ENCODE measurements around the gene CHEK1. TPM values are rescaled to one million over a fixed set of nuclear protein-coding genes. Genes with fewer than 3 reads are reported as not detected.

The CHEK1 gene
- total and polyA plus RNA-seq, 9 of the 15 experiments (the other 6 are each of a cell fraction or from before 2014, with no cell fraction given), result 62.6 to 108 (median 87.5) TPM

- TF ChIP-seq BRF1 (IDR thresholded peaks at IDR 0.05; ENCODE audit: borderline replicate concordance, extremely low read depth, insufficient read length) (no peak), HDAC3 (IDR thresholded peaks at IDR 0.05; ENCODE audit: borderline replicate concordance, partially characterized antibody) (no peak), SPI1 (IDR thresholded peaks at IDR 0.05; ENCODE audit: borderline replicate concordance, low read depth, low read length) (no peak), RAD21 (CRISPR knock-in tag; conservative IDR thresholded peaks at IDR 0.05 in 1 of 2, IDR thresholded peaks at IDR 0.05 in 1 of 2) (0 out of 4 replicates have a peak, but pooled peaks of 1 of the 2 experiments have one; percentile 9), ZNF436 (CRISPR knock-in tag; IDR thresholded peaks at IDR 0.05) (no peak), ELF1 (tag; IDR thresholded peaks at IDR 0.05) (no peak), ZNF77 (CRISPR knock-in tag; IDR thresholded peaks at IDR 0.05) (no peak), HES1 (IDR thresholded peaks at IDR 0.05; ENCODE audit: low read depth) (no peak), SIN3B (IDR thresholded peaks at IDR 0.05; ENCODE audit: low read depth) (no peak), NR1H2 (CRISPR knock-in tag; IDR thresholded peaks at IDR 0.05) (no peak), MYBL2 (IDR thresholded peaks at IDR 0.05; ENCODE audit: low read depth) (no peak), MYBL2 (CRISPR knock-in tag; IDR thresholded peaks at IDR 0.05; ENCODE audit: borderline replicate concordance) (no peak), ZNF124 (CRISPR knock-in tag; IDR thresholded peaks at IDR 0.05) (no peak), FOXJ2 (tag; IDR thresholded peaks at IDR 0.05) (0 out of 2 replicates have a peak, but pooled peaks have one; percentile 66), SLC30A9 (CRISPR knock-in tag; IDR thresholded peaks at IDR 0.05) (no peak), LCOR (CRISPR knock-in tag; IDR thresholded peaks at IDR 0.05) (no peak), CTBP1 (IDR thresholded peaks at IDR 0.05; ENCODE audit: borderline replicate concordance) (no peak), RAD51 (IDR thresholded peaks at IDR 0.05; ENCODE audit: borderline replicate concordance, low read depth) (no peak), ZBED1 (IDR thresholded peaks at IDR 0.05) (no peak), NUFIP1 (IDR thresholded peaks at IDR 0.05; ENCODE audit: partially characterized antibody) (peak; percentile 83), PML (IDR thresholded peaks at IDR 0.05; ENCODE audit: low read length) (no peak), TEAD1 (CRISPR knock-in tag; IDR thresholded peaks at IDR 0.05) (no peak), TEAD4 (IDR thresholded peaks at IDR 0.05; ENCODE audit: low read length) (no peak), TEAD4 (CRISPR knock-in tag; IDR thresholded peaks at IDR 0.05; ENCODE audit: borderline replicate concordance) (no peak), SMAD4 (CRISPR knock-in tag; conservative IDR thresholded peaks at IDR 0.05) (0 out of 2 replicates have a peak, but pooled peaks have one; percentile 20), FOXK2 (conservative IDR thresholded peaks at IDR 0.05 in 1 of 2, IDR thresholded peaks at IDR 0.05 in 1 of 2; ENCODE audit: low read depth in 2 of 2) (no peak), ZNF280A (IDR thresholded peaks at IDR 0.05; ENCODE audit: low read depth, partially characterized antibody) (no peak), HOXB6 (CRISPR knock-in tag; IDR thresholded peaks at IDR 0.05; ENCODE audit: borderline replicate concordance) (no peak), WHSC1 (IDR thresholded peaks at IDR 0.05; ENCODE audit: low read length) (no peak), SAFB (IDR thresholded peaks at IDR 0.05; ENCODE audit: borderline replicate concordance, low read depth, low read length) (no peak), SRF (CRISPR knock-in tag; IDR thresholded peaks at IDR 0.05) (no peak)
Observed at GRCh38 chr11:125625225-125625629, 264 bp downstream of the CHEK1 start (continued).
